CD14-positive monocyte (primary cell): ENCODE data around the gene EFCAB13. TPM values are rescaled to one million over a fixed set of nuclear protein-coding genes. Genes with fewer than 3 reads are reported as not detected.

Source experiments
- DNase-seq, 3 donors: peaks; one replicate each; pipeline ENCODE4 v3.0.0-alpha.2; 2011 to 2022
- H2AFZ ChIP-seq: 2 replicates; pipeline ENCODE4 v1.6.0; 2012; ENCODE audit warnings: mild to moderate bottlenecking, low read depth, low read length, inconsistent platforms; ENCODE audit not compliant: insufficient read depth, poor library complexity, severe bottlenecking
- H3K27ac ChIP-seq, 2 donors: 1 replicate in 1 of 2; 2 replicates in 1 of 2; pipeline ENCODE4 v1.5.1; 2012 to 2013; ENCODE audit warnings: low read length in 2 of 2, control low read depth in 1 of 2, inconsistent platforms in 1 of 2, low read depth in 1 of 2, mild to moderate bottlenecking in 1 of 2
- H3K27me3 ChIP-seq, 2 donors: one replicate each; pipeline versions ENCODE4 v1.6.0 to v1.6.1; 2011 to 2013; ENCODE audit warnings: low read length in 2 of 2; ENCODE audit not compliant: control insufficient read depth in 2 of 2, insufficient read depth in 2 of 2
- H3K36me3 ChIP-seq, 2 donors: replicated peaks in 1 of 2; 1 replicate in 1 of 2; 2 replicates in 1 of 2; pipeline versions ENCODE4 v1.5.1 to v1.6.1; 2012 to 2013; ENCODE audit warnings: low read length in 2 of 2, control low read depth in 1 of 2, inconsistent platforms in 1 of 2, mild to moderate bottlenecking in 1 of 2; ENCODE audit not compliant: insufficient read depth in 2 of 2, control insufficient read depth in 1 of 2
- H3K4me1 ChIP-seq, 2 donors: 1 replicate in 1 of 2; 2 replicates in 1 of 2; pipeline versions ENCODE4 v1.5.1 to v1.6.1; 2012 to 2013; ENCODE audit warnings: low read length in 2 of 2, control low read depth in 1 of 2, inconsistent platforms in 1 of 2, mild to moderate bottlenecking in 1 of 2, moderate library complexity in 1 of 2; ENCODE audit not compliant: insufficient read depth in 2 of 2, control insufficient read depth in 1 of 2
- H3K4me2 ChIP-seq: replicated peaks from 2 replicates; pipeline ENCODE3; 2012; ENCODE audit warnings: low read length, moderate library complexity, mild to moderate bottlenecking; ENCODE audit not compliant: poor library complexity, severe bottlenecking; ENCODE audit errors: extremely low read depth
- H3K4me3 ChIP-seq, 3 experiments: fragments of 200-600 bp in 1 of 3; sonication (generic) in 1 of 3; replicated peaks in 1 of 3; 1 replicate in 2 of 3; 2 replicates in 1 of 3; pipeline ENCODE4 v1.5.1; 2011 to 2013; ENCODE audit warnings: low read length in 3 of 3, mild to moderate bottlenecking in 3 of 3, control low read depth in 2 of 3, low read depth in 2 of 3, inconsistent platforms in 1 of 3, moderate library complexity in 1 of 3
- H3K79me2 ChIP-seq: 2 replicates; pipeline ENCODE4 v1.6.0; 2012; ENCODE audit warnings: mild to moderate bottlenecking, control low read depth, inconsistent platforms, low read length, moderate library complexity; ENCODE audit not compliant: insufficient read depth
- H3K9ac ChIP-seq: 2 replicates; pipeline ENCODE4 v1.6.0; 2017; ENCODE audit warnings: low read length, mild to moderate bottlenecking; ENCODE audit not compliant: insufficient read depth, poor library complexity, severe bottlenecking
- H3K9me3 ChIP-seq, 2 donors: replicated peaks in 1 of 2; 1 replicate in 1 of 2; 2 replicates in 1 of 2; pipeline versions ENCODE4 v1.5.1 to v1.6.1; 2012 to 2013; ENCODE audit warnings: low read length in 2 of 2, control low read depth in 1 of 2; ENCODE audit not compliant: control insufficient read depth in 1 of 2, insufficient read depth in 1 of 2
- H4K20me1 ChIP-seq: 2 replicates; pipeline ENCODE4 v1.6.0; 2012; ENCODE audit warnings: mild to moderate bottlenecking, low read length, control low read depth, moderate library complexity; ENCODE audit not compliant: insufficient read depth
- H3K27ac Mint-ChIP-seq, 7 donors: one replicate each; pipeline ENCODE4 v1.8.0; 2020; ENCODE audit warnings: mild to moderate bottlenecking in 7 of 7, mixed read lengths in 7 of 7, moderate library complexity in 6 of 7, inconsistent platforms in 2 of 7
- H3K27me3 Mint-ChIP-seq, 3 donors: one replicate each; pipeline ENCODE4 v1.8.0; 2021 to 2022; ENCODE audit warnings: low read depth in 3 of 3, mild to moderate bottlenecking in 3 of 3, mixed read lengths in 3 of 3, moderate library complexity in 3 of 3, inconsistent platforms in 1 of 3
- H3K36me3 Mint-ChIP-seq, 2 donors: one replicate each; pipeline ENCODE4 v1.8.0; 2020; ENCODE audit warnings: mixed read lengths in 2 of 2, inconsistent platforms in 1 of 2, mild to moderate bottlenecking in 1 of 2
- H3K4me1 Mint-ChIP-seq: one replicate; pipeline ENCODE4 v1.8.0; 2020; ENCODE audit warnings: mild to moderate bottlenecking, mixed read lengths
- H3K4me3 Mint-ChIP-seq, 2 donors: one replicate each; pipeline ENCODE4 v1.8.0; 2020; ENCODE audit warnings: mild to moderate bottlenecking in 2 of 2, mixed read lengths in 2 of 2, moderate library complexity in 1 of 2
- H3K9me3 Mint-ChIP-seq, 7 donors: one replicate each; pipeline ENCODE4 v1.8.0; 2020 to 2022; ENCODE audit warnings: mixed read lengths in 7 of 7, mild to moderate bottlenecking in 6 of 7, moderate library complexity in 6 of 7, inconsistent platforms in 2 of 7
- CTCF ChIP-seq: fragments of 200-600 bp; IDR thresholded peaks from one replicate; pipeline ENCODE4 v1.8.0; 2022; ENCODE audit warnings: antibody characterized with exemption, mild to moderate bottlenecking
- WGBS: methylation state at CpG from one replicate; pipeline ENCODE4 v1.1.5; 2013; ENCODE audit warnings: missing lambda C conversion rate; ENCODE audit not compliant: insufficient coverage; 5-methylcytosine and 5-hydroxymethylcytosine counted together
- intact Hi-C, 2 donors: fragments of 100-400 bp; cut with micrococcal nuclease; formaldehyde crosslinking; loops; one replicate each; pipeline versions ENCODE4 v1.15.0 to v1.15.1; 2023
- polyA plus RNA-seq, 3 donors: library from polyadenylated mRNA; depleted of rRNA in 1 of 3; unstranded in 2 of 3; stranded (reverse) in 1 of 3; fragments of 300-500 nt in 2 of 3; fragments of >200 nt in 1 of 3; fragmentation: Illumina TruSeq in 2 of 3; gene quantifications; 1 replicate in 2 of 3; 2 replicates in 1 of 3; pipeline ENCODE4 v1.2.3, GENCODE V29; 2012 to 2021

The EFCAB13 gene
- polyA plus RNA-seq, 3 donors = 1.0 to 5.7 (median 3.5) TPM

GRCh38 chr17:47316311-47316710, 7.4 kb upstream of the EFCAB13 start:
- Mint-ChIP-seq H3K4me3 (no peak overlapping the region), H3K4me1 (no peaks in the 10 kb centered on the region), H3K27ac (no peak overlapping the region), H3K9me3 (peaks cover 0 to 8% (median 5%) of the 10 kb centered on the region in 7 donors), H3K27me3 (peaks cover 0 to 4% (median 2%) of the 10 kb centered on the region in 3 donors), H3K36me3 (no peaks in the 10 kb centered on the region)
- H3K9me3 ChIP-seq = peaks cover 0 to 6% of the 10 kb centered on the region in 2 donors
- H3K4me1 ChIP-seq = no peaks in the 10 kb centered on the region
- no peaks in the 10 kb centered on the region for H3K79me2 ChIP-seq
- no peak for TF ChIP-seq CTCF
- no peak overlapping the region for H2AFZ ChIP-seq
- H4K20me1 ChIP-seq = no peaks in the 10 kb centered on the region
- H3K27me3 ChIP-seq = peaks cover 0 to 4% of the 10 kb centered on the region in 2 donors
- no peak overlapping the region for H3K27ac ChIP-seq
- no peak overlapping the region for H3K4me2 ChIP-seq
- intact Hi-C loops = no loop called here
- H3K4me3 ChIP-seq = no peak overlapping the region
- H3K9ac ChIP-seq = no peak overlapping the region
- no CpG with 5 or more reads among the region's 3 CpGs for WGBS
- H3K36me3 ChIP-seq = no peaks in the 10 kb centered on the region
- peak in 1 of 3 donors; percentile 38 for DNase-seq

GRCh38 chr17:47317119-47317518, 6.6 kb upstream of the EFCAB13 start:
- Mint-ChIP-seq H3K9me3 (peaks cover 0 to 10% (median 5%) of the 10 kb centered on the region in 7 donors), H3K36me3 (no peaks in the 10 kb centered on the region), H3K27me3 (peaks cover 0 to 8% (median 2%) of the 10 kb centered on the region in 3 donors), H3K27ac (no peak overlapping the region), H3K4me3 (no peak overlapping the region), H3K4me1 (no peaks in the 10 kb centered on the region)
- no peak for TF ChIP-seq CTCF
- no peaks in the 10 kb centered on the region for H3K36me3 ChIP-seq
- H3K27ac ChIP-seq = no peak overlapping the region
- no peak overlapping the region for H3K4me2 ChIP-seq
- H3K9me3 ChIP-seq = peaks cover 0 to 6% of the 10 kb centered on the region in 2 donors
- intact Hi-C loops = no loop called here
- no peaks in the 10 kb centered on the region for H3K4me1 ChIP-seq
- no peak overlapping the region for H3K4me3 ChIP-seq
- H3K27me3 ChIP-seq = peaks cover 0 to 5% of the 10 kb centered on the region in 2 donors
- no peak overlapping the region for H3K9ac ChIP-seq
- no peaks in the 10 kb centered on the region for H3K79me2 ChIP-seq
- no CpG with 5 or more reads among the region's 2 CpGs for WGBS
- no peak for DNase-seq
- no peaks in the 10 kb centered on the region for H4K20me1 ChIP-seq
- no peak overlapping the region for H2AFZ ChIP-seq
